Measurements from ENCODE around the gene GRHL1. TPM values are rescaled to one million over a fixed set of nuclear protein-coding genes. Genes with fewer than 3 reads are reported as not detected.

Gene GRHL1
- total RNA-seq, 2 experiments from 2014 or later, result 0.28 to 0.38 TPM

DNA sequence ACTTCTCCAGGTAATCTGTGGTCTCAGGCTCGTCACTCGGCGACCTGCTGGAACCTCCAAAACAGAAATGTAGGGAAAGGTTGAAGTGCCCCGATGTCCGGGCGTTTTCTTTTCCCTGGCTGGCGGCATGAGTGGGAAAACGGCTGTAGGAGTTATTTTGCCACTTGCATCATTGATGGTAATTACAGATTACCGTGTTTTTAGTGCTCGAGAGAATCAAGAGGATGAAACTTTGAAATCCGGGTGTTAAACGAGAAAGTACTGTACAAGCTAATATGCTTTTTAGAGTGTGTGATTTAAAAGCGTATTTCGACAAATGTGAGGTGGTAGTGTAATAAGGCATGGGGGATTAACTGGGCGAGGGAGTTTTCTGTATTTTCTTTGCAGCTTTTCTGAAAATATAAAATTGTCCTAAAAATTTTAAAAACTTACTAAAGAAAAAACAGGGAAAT, 819 bp downstream of the GRHL1 start:
- DNase-seq (peak in 1 of 14 experiments; percentile 3), ATAC-seq (ENCODE audit: poor library complexity) (no peak)
- TF ChIP-seq, protein P1, sequence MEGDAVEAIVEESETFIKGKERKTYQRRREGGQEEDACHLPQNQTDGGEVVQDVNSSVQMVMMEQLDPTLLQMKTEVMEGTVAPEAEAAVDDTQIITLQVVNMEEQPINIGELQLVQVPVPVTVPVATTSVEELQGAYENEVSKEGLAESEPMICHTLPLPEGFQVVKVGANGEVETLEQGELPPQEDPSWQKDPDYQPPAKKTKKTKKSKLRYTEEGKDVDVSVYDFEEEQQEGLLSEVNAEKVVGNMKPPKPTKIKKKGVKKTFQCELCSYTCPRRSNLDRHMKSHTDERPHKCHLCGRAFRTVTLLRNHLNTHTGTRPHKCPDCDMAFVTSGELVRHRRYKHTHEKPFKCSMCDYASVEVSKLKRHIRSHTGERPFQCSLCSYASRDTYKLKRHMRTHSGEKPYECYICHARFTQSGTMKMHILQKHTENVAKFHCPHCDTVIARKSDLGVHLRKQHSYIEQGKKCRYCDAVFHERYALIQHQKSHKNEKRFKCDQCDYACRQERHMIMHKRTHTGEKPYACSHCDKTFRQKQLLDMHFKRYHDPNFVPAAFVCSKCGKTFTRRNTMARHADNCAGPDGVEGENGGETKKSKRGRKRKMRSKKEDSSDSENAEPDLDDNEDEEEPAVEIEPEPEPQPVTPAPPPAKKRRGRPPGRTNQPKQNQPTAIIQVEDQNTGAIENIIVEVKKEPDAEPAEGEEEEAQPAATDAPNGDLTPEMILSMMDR (IDR thresholded peaks at IDR 0.05), result no peak
- Histone ChIP-seq H3K27ac (ENCODE audit: low read depth in 1 of 2, low read length in 2 of 2) (no peak overlapping the region), H3K36me3 (ENCODE audit: insufficient read depth, low read length) (no peaks in the 10 kb centered on the region), H3K4me3 (ENCODE audit: low read length) (peak overlapping the region; percentile 52), H3K27me3 (ENCODE audit: control insufficient read depth in 1 of 2, insufficient read depth in 2 of 2, low read length in 2 of 2) (peaks cover 11 to 18% of the 10 kb centered on the region in 2 experiments), H3K4me1 (ENCODE audit: insufficient read depth, low read length) (peaks cover 10% of the 10 kb centered on the region), H3K9me3 (ENCODE audit: control insufficient read depth in 1 of 2, insufficient read depth in 1 of 2, low read length in 2 of 2) (no peaks in the 10 kb centered on the region)
- no peaks in the 10 kb centered on the region for H3K36me3 Mint-ChIP-seq (ENCODE audit: low read depth)
- peak overlapping the region; percentile 76 for H3K4me3 Mint-ChIP-seq
- peaks cover 56% of the 10 kb centered on the region for H3K27me3 Mint-ChIP-seq
- ChIA-PET POLR2A (no interaction called here), CTCF (no interaction called here)
- H3K27ac Mint-ChIP-seq, result no peak overlapping the region
- H3K4me1 Mint-ChIP-seq (ENCODE audit: low read depth), result peaks cover 4% of the 10 kb centered on the region
- H3K9me3 Mint-ChIP-seq, result no peaks in the 10 kb centered on the region
- intact Hi-C loops (cut with DNase I, micrococcal nuclease), result loop anchor here in 1 of 2 experiments (2.0 to 10.0 kb wide), 6 partner anchors 90 to 948 kb away; partner anchors contain the start of genes KLF11, MBOAT2, ODC1 and TAF1B

DNA sequence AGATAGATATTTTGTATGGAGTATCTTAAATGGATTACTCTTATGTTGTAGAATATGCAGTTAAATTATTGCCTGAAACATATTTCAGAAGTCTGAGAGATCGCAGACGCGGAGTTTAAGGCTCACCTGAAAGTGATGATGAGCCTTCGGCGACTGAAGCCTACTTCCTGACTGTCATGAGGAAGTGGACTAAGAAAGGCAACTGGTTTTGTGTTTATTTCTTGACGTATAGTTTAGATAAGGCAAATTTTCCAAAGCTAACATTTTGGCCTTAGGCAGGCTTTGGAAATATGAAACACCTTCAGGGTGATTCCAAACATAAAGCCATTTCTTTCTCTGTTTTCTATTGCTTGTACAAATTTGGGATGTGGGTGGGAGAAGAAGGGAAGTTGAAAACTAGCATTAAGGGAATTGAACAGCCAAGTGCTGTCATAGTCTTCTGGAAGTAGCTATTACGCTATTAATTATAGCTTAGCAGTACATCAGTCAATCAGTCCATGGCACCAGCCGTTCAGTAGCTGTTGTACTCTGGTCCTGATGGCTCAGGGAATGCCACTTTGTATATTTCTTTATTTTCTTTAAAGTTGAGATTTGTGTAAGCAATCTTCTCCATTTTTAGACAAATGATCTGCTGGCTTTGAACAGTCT, 1.5 kb downstream of the GRHL1 start:
- H3K27ac Mint-ChIP-seq, result no peak overlapping the region
- no peak overlapping the region for H3K4me3 ChIP-seq (ENCODE audit: low read length)
- H3K4me1 ChIP-seq (ENCODE audit: insufficient read depth, low read length), result peaks cover 10% of the 10 kb centered on the region
- peaks cover 63% of the 10 kb centered on the region for H3K27me3 Mint-ChIP-seq
- H3K9me3 ChIP-seq (ENCODE audit: control insufficient read depth in 1 of 2, insufficient read depth in 1 of 2, low read length in 2 of 2), result no peaks in the 10 kb centered on the region
- intact Hi-C loops (cut with DNase I, micrococcal nuclease), result loop anchor here in 1 of 2 experiments (2.0 to 10.0 kb wide), 6 partner anchors 90 to 948 kb away; partner anchors contain the start of genes KLF11, MBOAT2, ODC1 and TAF1B
- no peak overlapping the region for H3K27ac ChIP-seq (ENCODE audit: low read depth in 1 of 2, low read length in 2 of 2)
- H3K36me3 Mint-ChIP-seq (ENCODE audit: low read depth), result no peaks in the 10 kb centered on the region
- peaks cover 4% of the 10 kb centered on the region for H3K4me1 Mint-ChIP-seq (ENCODE audit: low read depth)
- H3K36me3 ChIP-seq (ENCODE audit: insufficient read depth, low read length), result no peaks in the 10 kb centered on the region
- peaks cover 11 to 18% of the 10 kb centered on the region in 2 experiments for H3K27me3 ChIP-seq (ENCODE audit: control insufficient read depth in 1 of 2, insufficient read depth in 2 of 2, low read length in 2 of 2)
- H3K4me3 Mint-ChIP-seq, result peak overlapping the region; percentile 76
- TF ChIP-seq, protein P1 (IDR thresholded peaks at IDR 0.05), result no peak
- DNase-seq (no peak), ATAC-seq (ENCODE audit: poor library complexity) (no peak)
- POLR2A ChIA-PET, result no interaction called here
- no peaks in the 10 kb centered on the region for H3K9me3 Mint-ChIP-seq
- CTCF ChIA-PET, result no interaction called here

DNA sequence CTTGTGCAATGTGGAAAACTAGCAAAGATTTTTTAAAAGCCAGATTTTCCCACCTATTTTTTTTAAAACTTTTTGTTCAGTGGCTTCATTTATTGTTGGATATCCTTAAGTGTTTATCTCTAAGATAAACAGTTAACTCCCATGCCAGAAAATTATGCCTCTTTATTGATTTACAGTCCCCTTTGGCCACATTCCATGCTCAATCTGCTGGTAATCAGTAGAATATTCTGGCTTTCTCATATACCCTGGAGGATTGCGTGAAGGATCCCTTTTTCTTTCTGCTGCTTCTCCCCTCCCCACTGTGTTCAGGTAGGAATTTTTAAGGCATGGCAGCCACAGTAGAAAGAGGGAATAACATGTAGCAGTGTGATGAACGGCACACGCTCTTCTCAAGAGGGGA, 2.6 kb downstream of the GRHL1 start:
- TF ChIP-seq, protein P1 (IDR thresholded peaks at IDR 0.05), result no peak
- no peak overlapping the region for H3K4me3 Mint-ChIP-seq
- Histone ChIP-seq H3K27ac (ENCODE audit: low read depth in 1 of 2, low read length in 2 of 2) (no peak overlapping the region), H3K4me3 (ENCODE audit: low read length) (no peak overlapping the region), H3K36me3 (ENCODE audit: insufficient read depth, low read length) (no peaks in the 10 kb centered on the region), H3K9me3 (ENCODE audit: control insufficient read depth in 1 of 2, insufficient read depth in 1 of 2, low read length in 2 of 2) (no peaks in the 10 kb centered on the region), H3K27me3 (ENCODE audit: control insufficient read depth in 1 of 2, insufficient read depth in 2 of 2, low read length in 2 of 2) (peaks cover 11 to 18% of the 10 kb centered on the region in 2 experiments), H3K4me1 (ENCODE audit: insufficient read depth, low read length) (peaks cover 10% of the 10 kb centered on the region)
- H3K27me3 Mint-ChIP-seq, result peaks cover 59% of the 10 kb centered on the region
- H3K36me3 Mint-ChIP-seq (ENCODE audit: low read depth), result no peaks in the 10 kb centered on the region
- H3K4me1 Mint-ChIP-seq (ENCODE audit: low read depth), result peaks cover 4% of the 10 kb centered on the region
- no peaks in the 10 kb centered on the region for H3K9me3 Mint-ChIP-seq
- H3K27ac Mint-ChIP-seq, result no peak overlapping the region
- intact Hi-C loops (cut with DNase I, micrococcal nuclease), result loop anchor here in 1 of 2 experiments (5.0 to 10.0 kb wide), 5 partner anchors 112 to 949 kb away; partner anchors contain the start of genes MBOAT2, ODC1, TAF1B and YWHAQ
- ATAC-seq (ENCODE audit: poor library complexity) (no peak), DNase-seq (no peak)
- ChIA-PET POLR2A (no interaction called here), CTCF (interaction anchor here (1.6 kb wide), 1 partner anchor 30 kb away, joined by 3 read pairs; no protein-coding TSS in a partner anchor)
